Liver (tissue), 3 donors: ENCODE data around the gene JUNB.

Source experiments
- CTCF ChIP-seq: fragments of 150-350 bp; IDR thresholded peaks from 2 replicates; pipeline ENCODE4 v1.5.1; 2017; ENCODE audit warnings: improper control_type of control experiment, low read depth, low read length; ENCODE audit not compliant: missing input control
- EGR1 ChIP-seq, 2 donors: IDR thresholded peaks; 2 replicates each; pipeline ENCODE4 v1.6.1; 2016 to 2018; ENCODE audit warnings: antibody characterized with exemption in 2 of 2, low read depth in 2 of 2
- FOXA1 ChIP-seq: IDR thresholded peaks from 2 replicates; pipeline ENCODE4 v1.6.1; 2016; ENCODE audit warnings: antibody characterized with exemption
- GABPA ChIP-seq, 2 donors: IDR thresholded peaks in 1 of 2; conservative IDR thresholded peaks in 1 of 2; 2 replicates each; pipeline ENCODE4 v1.6.1; 2016; ENCODE audit warnings: antibody characterized with exemption in 2 of 2, mild to moderate bottlenecking in 1 of 2, moderate library complexity in 1 of 2
- HNF4A ChIP-seq, 2 donors: conservative IDR thresholded peaks; 2 replicates each; pipeline ENCODE4 v1.6.1; 2016; ENCODE audit warnings: antibody characterized with exemption in 2 of 2, mild to moderate bottlenecking in 2 of 2
- RAD21 ChIP-seq, 2 donors: IDR thresholded peaks; 2 replicates each; pipeline ENCODE4 v1.6.1; 2016; ENCODE audit warnings: antibody characterized with exemption in 2 of 2, mild to moderate bottlenecking in 2 of 2
- RXRA ChIP-seq, 2 donors: IDR thresholded peaks; 2 replicates each; pipeline ENCODE4 v1.6.1; 2017 to 2018; ENCODE audit warnings: antibody characterized with exemption in 2 of 2, mild to moderate bottlenecking in 1 of 2
- SP1 ChIP-seq: IDR thresholded peaks from 2 replicates; pipeline ENCODE4 v1.6.1; 2018; ENCODE audit warnings: antibody characterized with exemption, mild to moderate bottlenecking
- TAF1 ChIP-seq: conservative IDR thresholded peaks from 2 replicates; pipeline ENCODE4 v1.6.1; 2016; ENCODE audit warnings: antibody characterized with exemption, mild to moderate bottlenecking
- YY1 ChIP-seq: IDR thresholded peaks from 2 replicates; pipeline ENCODE4 v1.6.1; 2016; ENCODE audit warnings: antibody characterized with exemption, mild to moderate bottlenecking
- ZBTB33 ChIP-seq: IDR thresholded peaks from 2 replicates; pipeline ENCODE4 v1.6.1; 2016; ENCODE audit warnings: antibody characterized with exemption
- TF ChIP-seq, protein P1 (sequence below): IDR thresholded peaks from 2 replicates; pipeline ENCODE4 v1.6.1; 2016; ENCODE audit warnings: antibody characterized with exemption
- TF ChIP-seq, protein P2 (sequence below): IDR thresholded peaks from 2 replicates; pipeline ENCODE4 v1.6.1; 2016; ENCODE audit warnings: antibody characterized with exemption, mild to moderate bottlenecking
- TF ChIP-seq, protein P3 (sequence below): IDR thresholded peaks from 2 replicates; pipeline ENCODE4 v1.6.1; 2016; ENCODE audit warnings: antibody characterized with exemption
- donor health status: healthy.
- donor health status: healthy.

GRCh38 chr19:12802267-12803106, 11.2 kb downstream of the JUNB start:
- TF ChIP-seq HNF4A (conservative IDR thresholded peaks at IDR 0.05): no peak
- no peak for TF ChIP-seq CTCF
- TF ChIP-seq GABPA (IDR thresholded peaks at IDR 0.05 in 1 of 2, conservative IDR thresholded peaks at IDR 0.05 in 1 of 2): no peak
- TF ChIP-seq SP1: no peak
- TF ChIP-seq, protein P1, sequence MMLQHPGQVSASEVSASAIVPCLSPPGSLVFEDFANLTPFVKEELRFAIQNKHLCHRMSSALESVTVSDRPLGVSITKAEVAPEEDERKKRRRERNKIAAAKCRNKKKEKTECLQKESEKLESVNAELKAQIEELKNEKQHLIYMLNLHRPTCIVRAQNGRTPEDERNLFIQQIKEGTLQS: no peak
- no peak for TF ChIP-seq TAF1
- TF ChIP-seq RXRA (IDR thresholded peaks at IDR 0.05): no peak
- TF ChIP-seq, protein P2, sequence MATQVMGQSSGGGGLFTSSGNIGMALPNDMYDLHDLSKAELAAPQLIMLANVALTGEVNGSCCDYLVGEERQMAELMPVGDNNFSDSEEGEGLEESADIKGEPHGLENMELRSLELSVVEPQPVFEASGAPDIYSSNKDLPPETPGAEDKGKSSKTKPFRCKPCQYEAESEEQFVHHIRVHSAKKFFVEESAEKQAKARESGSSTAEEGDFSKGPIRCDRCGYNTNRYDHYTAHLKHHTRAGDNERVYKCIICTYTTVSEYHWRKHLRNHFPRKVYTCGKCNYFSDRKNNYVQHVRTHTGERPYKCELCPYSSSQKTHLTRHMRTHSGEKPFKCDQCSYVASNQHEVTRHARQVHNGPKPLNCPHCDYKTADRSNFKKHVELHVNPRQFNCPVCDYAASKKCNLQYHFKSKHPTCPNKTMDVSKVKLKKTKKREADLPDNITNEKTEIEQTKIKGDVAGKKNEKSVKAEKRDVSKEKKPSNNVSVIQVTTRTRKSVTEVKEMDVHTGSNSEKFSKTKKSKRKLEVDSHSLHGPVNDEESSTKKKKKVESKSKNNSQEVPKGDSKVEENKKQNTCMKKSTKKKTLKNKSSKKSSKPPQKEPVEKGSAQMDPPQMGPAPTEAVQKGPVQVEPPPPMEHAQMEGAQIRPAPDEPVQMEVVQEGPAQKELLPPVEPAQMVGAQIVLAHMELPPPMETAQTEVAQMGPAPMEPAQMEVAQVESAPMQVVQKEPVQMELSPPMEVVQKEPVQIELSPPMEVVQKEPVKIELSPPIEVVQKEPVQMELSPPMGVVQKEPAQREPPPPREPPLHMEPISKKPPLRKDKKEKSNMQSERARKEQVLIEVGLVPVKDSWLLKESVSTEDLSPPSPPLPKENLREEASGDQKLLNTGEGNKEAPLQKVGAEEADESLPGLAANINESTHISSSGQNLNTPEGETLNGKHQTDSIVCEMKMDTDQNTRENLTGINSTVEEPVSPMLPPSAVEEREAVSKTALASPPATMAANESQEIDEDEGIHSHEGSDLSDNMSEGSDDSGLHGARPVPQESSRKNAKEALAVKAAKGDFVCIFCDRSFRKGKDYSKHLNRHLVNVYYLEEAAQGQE: no peak
- TF ChIP-seq YY1: no peak
- no peak for TF ChIP-seq EGR1 (IDR thresholded peaks at IDR 0.05; ENCODE audit: low read depth in 2 of 2)
- TF ChIP-seq, protein P3, sequence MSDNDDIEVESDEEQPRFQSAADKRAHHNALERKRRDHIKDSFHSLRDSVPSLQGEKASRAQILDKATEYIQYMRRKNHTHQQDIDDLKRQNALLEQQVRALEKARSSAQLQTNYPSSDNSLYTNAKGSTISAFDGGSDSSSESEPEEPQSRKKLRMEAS: no peak
- no peak for TF ChIP-seq FOXA1
- TF ChIP-seq RAD21 (IDR thresholded peaks at IDR 0.05): no peak
- no peak for TF ChIP-seq ZBTB33
